OCI-LY3 (cell line): ENCODE results near the gene BRPF3.

Source experiments
- H2AFZ ChIP-seq: fragments of 200-600, 300-600 bp; shearing (Covaris generic); 2 replicates; pipeline ENCODE4 v1.6.0; 2014; ENCODE audit warnings: antibody characterized with exemption, low read depth, low read length
- H3K27ac ChIP-seq: fragments of 200-600, 300-600 bp; sonication (generic); 2 replicates; pipeline ENCODE4 v1.5.1; 2014; ENCODE audit warnings: mild to moderate bottlenecking, low read length, moderate library complexity, mixed read lengths
- H3K27me3 ChIP-seq: fragments of 200-600, 300-600 bp; sonication (generic); 2 replicates; pipeline ENCODE4 v1.6.1; 2014; ENCODE audit warnings: low read depth, low read length, mixed read lengths
- H3K36me3 ChIP-seq: fragments of 200-600, 300-600 bp; sonication (generic); replicated peaks from 2 replicates; pipeline ENCODE3; 2014; ENCODE audit warnings: low read depth, low read length, mixed read lengths
- H3K4me1 ChIP-seq: fragments of 300-600, 200-600 bp; sonication (generic); 2 replicates; pipeline ENCODE4 v1.6.1; 2014; ENCODE audit warnings: low read length, mixed read lengths
- H3K4me2 ChIP-seq: fragments of 200-600, 300-600 bp; sonication (generic); 2 replicates; pipeline ENCODE4 v1.6.1; 2014; ENCODE audit warnings: low read length, mixed read lengths
- H3K4me3 ChIP-seq: fragments of 300-600, 200-600 bp; sonication (generic); 2 replicates; pipeline ENCODE4 v1.5.1; 2014; ENCODE audit warnings: antibody characterized with exemption, mild to moderate bottlenecking, low read length, moderate library complexity
- H3K79me2 ChIP-seq: fragments of 300-600, 200-600 bp; shearing (Covaris generic); 2 replicates; pipeline ENCODE4 v1.6.1; 2014; ENCODE audit warnings: mild to moderate bottlenecking, low read length, mixed read lengths
- H3K9ac ChIP-seq: fragments of 300-600, 200-600 bp; shearing (Covaris generic); 2 replicates; pipeline ENCODE4 v1.6.0; 2014; ENCODE audit warnings: mild to moderate bottlenecking, low read length, moderate library complexity
- H3K9me3 ChIP-seq: fragments of 200-600, 300-600 bp; shearing (Covaris generic); 2 replicates; pipeline ENCODE4 v1.6.1; 2014; ENCODE audit warnings: low read length, mixed read lengths; ENCODE audit not compliant: insufficient read depth
- H4K20me1 ChIP-seq: fragments of 200-600, 300-600 bp; sonication (generic); 2 replicates; pipeline ENCODE4 v1.6.1; 2016; ENCODE audit warnings: low read length, mixed read lengths; ENCODE audit not compliant: insufficient read depth
- EZH2phosphoT487 ChIP-seq: fragments of 200-600 bp; shearing (Covaris generic); IDR thresholded peaks from 2 replicates; pipeline ENCODE4 v1.6.1; 2018; ENCODE audit warnings: antibody characterized with exemption, mixed run types, low read depth
- TF ChIP-seq, protein P1 (sequence below): fragments of 200-600, 300-600 bp; sonication (generic); IDR thresholded peaks from 2 replicates; pipeline ENCODE4 v1.5.1; 2014; ENCODE audit warnings: antibody characterized with exemption, low read length, low read depth

The BRPF3 gene

DNA sequence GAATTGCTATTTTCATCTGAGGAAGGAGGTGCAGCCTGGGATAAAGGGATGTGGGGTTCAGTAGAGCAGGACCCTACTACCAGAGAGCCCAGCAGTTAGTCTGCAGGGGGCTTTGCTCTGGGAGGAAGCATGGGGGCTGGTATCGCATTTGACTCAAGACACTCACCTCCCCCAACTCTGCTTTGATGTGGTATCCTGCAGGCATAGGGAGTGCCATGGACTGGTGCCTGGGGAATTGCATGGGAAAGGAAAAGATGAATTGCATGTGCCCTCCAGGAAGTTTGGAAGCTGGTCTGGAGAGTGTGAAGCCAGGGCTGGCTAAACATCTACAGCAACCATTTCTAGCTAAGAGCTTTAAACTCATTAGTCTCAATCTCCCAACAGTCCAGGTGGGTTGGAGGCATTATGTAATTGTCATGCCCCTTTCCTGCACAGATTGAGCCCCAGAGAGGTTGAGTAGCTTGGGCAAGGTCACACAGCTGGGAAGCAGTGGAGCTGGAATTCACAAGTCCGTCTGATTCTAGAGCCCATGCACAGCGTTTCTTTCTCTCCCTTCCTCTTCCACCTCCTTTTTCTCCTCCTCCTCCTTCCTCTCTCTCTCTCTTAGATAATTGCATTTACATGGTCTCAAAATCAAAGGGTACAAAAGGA, 47.1 kb downstream of the BRPF3 start:
- Histone ChIP-seq H3K27me3 (peaks cover 33% of the 10 kb centered on the region), H3K4me3 (no peak overlapping the region), H2AFZ (no peak overlapping the region), H3K9me3 (no peaks in the 10 kb centered on the region), H3K27ac (no peak overlapping the region), H3K9ac (no peak overlapping the region), H3K36me3 (no peaks in the 10 kb centered on the region), H4K20me1 (no peaks in the 10 kb centered on the region), H3K4me2 (no peak overlapping the region), H3K79me2 (no peaks in the 10 kb centered on the region), H3K4me1 (peaks cover 26% of the 10 kb centered on the region)
- TF ChIP-seq EZH2phosphoT487 = no peak
- TF ChIP-seq, protein P1, sequence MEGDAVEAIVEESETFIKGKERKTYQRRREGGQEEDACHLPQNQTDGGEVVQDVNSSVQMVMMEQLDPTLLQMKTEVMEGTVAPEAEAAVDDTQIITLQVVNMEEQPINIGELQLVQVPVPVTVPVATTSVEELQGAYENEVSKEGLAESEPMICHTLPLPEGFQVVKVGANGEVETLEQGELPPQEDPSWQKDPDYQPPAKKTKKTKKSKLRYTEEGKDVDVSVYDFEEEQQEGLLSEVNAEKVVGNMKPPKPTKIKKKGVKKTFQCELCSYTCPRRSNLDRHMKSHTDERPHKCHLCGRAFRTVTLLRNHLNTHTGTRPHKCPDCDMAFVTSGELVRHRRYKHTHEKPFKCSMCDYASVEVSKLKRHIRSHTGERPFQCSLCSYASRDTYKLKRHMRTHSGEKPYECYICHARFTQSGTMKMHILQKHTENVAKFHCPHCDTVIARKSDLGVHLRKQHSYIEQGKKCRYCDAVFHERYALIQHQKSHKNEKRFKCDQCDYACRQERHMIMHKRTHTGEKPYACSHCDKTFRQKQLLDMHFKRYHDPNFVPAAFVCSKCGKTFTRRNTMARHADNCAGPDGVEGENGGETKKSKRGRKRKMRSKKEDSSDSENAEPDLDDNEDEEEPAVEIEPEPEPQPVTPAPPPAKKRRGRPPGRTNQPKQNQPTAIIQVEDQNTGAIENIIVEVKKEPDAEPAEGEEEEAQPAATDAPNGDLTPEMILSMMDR = no peak

GRCh38 chr6:36244641-36245280, 48.2 kb downstream of the BRPF3 start:
- no peak overlapping the region for H3K4me3 ChIP-seq
- TF ChIP-seq EZH2phosphoT487 = no peak
- TF ChIP-seq, protein P1 = no peak
- H3K9me3 ChIP-seq = no peaks in the 10 kb centered on the region
- peaks cover 33% of the 10 kb centered on the region for H3K27me3 ChIP-seq
- no peak overlapping the region for H3K9ac ChIP-seq
- no peaks in the 10 kb centered on the region for H4K20me1 ChIP-seq
- H2AFZ ChIP-seq = no peak overlapping the region
- no peak overlapping the region for H3K27ac ChIP-seq
- H3K4me2 ChIP-seq = peak overlapping the region; percentile 37; the same call in 1 of the 2 replicates
- H3K4me1 ChIP-seq = peaks cover 26% of the 10 kb centered on the region
- H3K79me2 ChIP-seq = no peaks in the 10 kb centered on the region
- H3K36me3 ChIP-seq = no peaks in the 10 kb centered on the region

DNA sequence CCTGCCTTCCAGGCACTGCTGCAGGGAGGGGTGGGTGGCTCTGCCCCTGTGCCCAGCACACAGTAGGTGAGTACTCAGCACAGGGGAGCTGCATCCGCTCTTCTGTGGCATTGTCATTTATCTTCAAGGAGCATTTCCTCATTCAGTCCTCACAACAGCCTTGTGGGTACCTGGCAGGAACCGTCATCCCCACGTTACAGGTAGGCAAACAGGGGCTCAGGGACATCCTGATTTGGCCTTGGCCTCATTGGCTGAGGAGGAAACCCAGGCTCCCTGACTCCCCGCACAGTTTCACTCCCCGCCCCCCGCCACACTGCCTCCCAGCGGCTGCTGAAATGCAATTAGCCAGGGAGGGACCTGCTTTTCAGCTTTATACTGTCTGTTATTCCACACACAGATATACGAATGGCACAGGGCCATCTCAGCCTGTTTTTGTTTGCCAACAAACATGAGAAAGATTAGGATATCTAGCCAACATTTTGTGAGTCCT, 49.1 kb downstream of the BRPF3 start:
- H3K4me3 ChIP-seq = peak overlapping the region; percentile 22; the same call in 1 of the 2 replicates
- no peaks in the 10 kb centered on the region for H3K9me3 ChIP-seq
- H4K20me1 ChIP-seq = no peaks in the 10 kb centered on the region
- H3K4me2 ChIP-seq = peak overlapping the region; percentile 37
- H3K4me1 ChIP-seq = peaks cover 26% of the 10 kb centered on the region
- no peaks in the 10 kb centered on the region for H3K79me2 ChIP-seq
- H3K27me3 ChIP-seq = peaks cover 33% of the 10 kb centered on the region
- H3K36me3 ChIP-seq = no peaks in the 10 kb centered on the region
- TF ChIP-seq, protein P1 = peak; percentile 85
- TF ChIP-seq EZH2phosphoT487 = no peak
- peak overlapping the region; percentile 37 for H2AFZ ChIP-seq
- no peak overlapping the region for H3K27ac ChIP-seq
- H3K9ac ChIP-seq = no peak overlapping the region

DNA sequence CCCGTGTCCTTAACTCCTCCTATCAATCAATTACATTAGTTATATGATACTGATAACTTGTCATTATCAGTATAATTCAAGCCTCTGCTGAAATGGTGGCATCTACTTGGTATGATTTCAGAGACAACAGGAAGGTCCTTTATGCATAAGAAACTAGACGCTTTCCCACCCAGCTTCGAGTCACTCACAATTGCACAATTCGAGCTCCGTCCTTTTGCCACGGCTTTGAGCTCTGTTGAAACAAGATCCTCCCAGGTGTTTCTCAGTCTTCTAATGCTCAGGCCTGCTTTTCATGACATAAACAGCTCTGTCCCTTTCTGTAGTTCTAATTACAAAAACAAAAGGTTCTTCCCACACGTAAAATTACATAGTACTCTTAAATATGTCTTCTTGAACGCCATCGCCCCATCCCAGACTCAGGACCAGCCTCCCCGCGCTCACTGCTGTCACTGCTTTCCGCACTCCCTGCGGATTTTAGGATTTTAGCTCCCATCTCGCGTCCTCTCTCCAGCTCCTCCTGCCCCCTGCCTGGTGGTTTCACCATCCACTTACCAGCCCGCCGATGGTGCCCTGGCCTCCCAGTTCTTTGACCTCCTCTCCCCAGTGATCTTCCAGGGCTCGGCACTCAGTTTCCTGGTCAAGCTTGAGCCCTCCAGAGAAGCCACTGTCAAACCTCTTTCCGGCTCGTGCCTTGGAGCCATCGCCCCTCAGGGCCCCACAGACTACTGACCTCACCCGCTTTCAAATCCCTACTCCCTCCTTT, 50.1 kb downstream of the BRPF3 start:
- Histone ChIP-seq H3K36me3 (no peaks in the 10 kb centered on the region), H2AFZ (no peak overlapping the region), H3K27me3 (peaks cover 30% of the 10 kb centered on the region), H3K79me2 (no peaks in the 10 kb centered on the region), H3K27ac (no peak overlapping the region), H3K4me2 (no peak overlapping the region), H4K20me1 (no peaks in the 10 kb centered on the region), H3K9me3 (no peaks in the 10 kb centered on the region), H3K4me3 (no peak overlapping the region), H3K4me1 (peaks cover 21% of the 10 kb centered on the region), H3K9ac (no peak overlapping the region)
- no peak for TF ChIP-seq EZH2phosphoT487
- TF ChIP-seq, protein P1 = no peak
